ENCODE measurements around the gene COBLL1.

COBLL1 gene

DNA sequence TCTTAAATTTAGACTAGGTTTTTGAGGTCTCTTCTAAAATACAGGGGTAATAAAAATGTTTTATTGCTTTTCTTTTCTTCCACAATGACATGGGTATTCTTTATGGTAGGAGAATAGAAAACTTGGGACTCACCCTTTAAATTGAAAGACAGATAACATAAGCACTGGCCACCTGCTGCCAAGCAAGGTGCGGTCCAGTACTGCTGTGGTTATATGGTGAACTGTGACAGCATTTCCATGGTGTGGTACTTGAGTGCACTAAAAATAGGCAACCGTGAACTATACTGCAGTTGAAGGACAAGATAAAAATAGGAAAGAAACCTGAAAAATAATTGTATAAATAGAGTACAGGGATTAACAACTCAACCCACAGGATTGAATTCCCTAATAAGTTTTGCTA lies 165.9 kb downstream of the COBLL1 start:
- DNase-seq (ENCODE audit: low read depth, low spot score): no peak
- H3K9ac ChIP-seq (ENCODE audit: insufficient read length): no peak overlapping the region
- TF ChIP-seq FOXP2 (optimal IDR thresholded peaks at IDR 0.05; ENCODE audit: control extremely low read depth, extremely low read length, insufficient read depth): no peak
- no peak for TF ChIP-seq POLR2AphosphoS5 (IDR thresholded peaks at IDR 0.05; ENCODE audit: borderline replicate concordance, low read depth, low read length)
- no peak for TF ChIP-seq EZH2 (IDR thresholded peaks at IDR 0.05)
- no peaks in the 10 kb centered on the region for H3K9me3 ChIP-seq (ENCODE audit: low read depth, low read length)
- no peaks in the 10 kb centered on the region for H3K36me3 ChIP-seq (ENCODE audit: insufficient read depth, low read length)
- H3K4me3 ChIP-seq: no peak overlapping the region
- H3K27ac ChIP-seq: no peak overlapping the region

DNA sequence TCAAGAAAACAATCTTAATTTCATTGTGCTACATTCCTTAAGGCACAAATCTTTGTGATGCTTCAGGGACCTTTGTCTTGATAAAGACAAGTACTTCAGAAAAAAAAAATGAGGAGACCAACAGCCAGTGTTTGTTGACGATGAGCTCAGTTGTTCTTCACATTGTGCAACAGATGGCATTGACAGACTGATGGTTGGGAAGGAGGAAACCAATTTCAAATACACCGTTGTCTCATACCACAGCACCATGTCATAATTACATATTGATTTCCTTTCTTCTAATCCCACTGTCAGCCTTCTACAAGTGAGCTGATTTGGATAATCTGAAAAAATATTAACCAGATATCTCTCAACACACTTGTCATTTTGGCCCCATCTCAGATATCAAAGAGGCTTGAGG lies 166.6 kb downstream of the COBLL1 start:
- no peak for DNase-seq (ENCODE audit: low read depth, low spot score)
- no peak overlapping the region for H3K27ac ChIP-seq
- TF ChIP-seq EZH2 (IDR thresholded peaks at IDR 0.05) (no peak), POLR2AphosphoS5 (IDR thresholded peaks at IDR 0.05; ENCODE audit: borderline replicate concordance, low read depth, low read length) (no peak), FOXP2 (optimal IDR thresholded peaks at IDR 0.05; ENCODE audit: control extremely low read depth, extremely low read length, insufficient read depth) (no peak)
- no peaks in the 10 kb centered on the region for H3K9me3 ChIP-seq (ENCODE audit: low read depth, low read length)
- H3K4me3 ChIP-seq: no peak overlapping the region
- H3K9ac ChIP-seq (ENCODE audit: insufficient read length): no peak overlapping the region
- no peaks in the 10 kb centered on the region for H3K36me3 ChIP-seq (ENCODE audit: insufficient read depth, low read length)

DNA sequence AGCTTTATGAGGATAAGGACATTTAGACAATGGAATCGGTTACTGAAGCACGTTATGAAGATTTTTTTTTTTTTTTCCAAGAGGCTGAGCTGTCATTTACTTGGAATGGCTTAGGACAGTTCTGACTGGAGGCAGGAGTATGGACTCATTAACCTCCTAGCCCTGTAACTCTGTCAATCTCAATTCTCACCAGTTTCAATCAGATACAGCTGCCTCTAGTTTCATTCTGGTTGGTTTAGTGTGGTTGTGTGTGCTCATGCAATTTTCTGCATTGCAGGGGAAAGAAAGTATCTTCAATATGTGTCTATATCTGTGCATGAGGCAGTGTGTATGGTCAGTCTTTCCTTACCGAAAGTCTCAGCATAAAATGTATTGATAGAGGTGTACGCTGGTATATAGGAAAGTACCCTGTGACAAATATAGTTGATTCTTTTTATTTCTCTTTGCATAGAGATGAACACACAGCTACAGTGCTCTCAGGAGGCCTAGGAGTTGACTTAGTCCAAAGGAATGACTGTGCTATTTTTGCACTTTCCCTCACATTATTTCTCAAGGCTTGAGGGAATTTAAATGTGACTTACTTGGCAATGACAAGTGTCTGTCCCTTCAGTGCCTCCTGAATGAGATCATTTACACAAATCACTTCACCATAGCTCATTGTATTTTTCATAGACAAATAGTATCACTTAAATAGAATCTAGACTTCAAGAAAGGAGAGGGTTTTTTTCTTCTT lies 169.8 kb downstream of the COBLL1 start:
- Histone ChIP-seq H3K9ac (ENCODE audit: insufficient read length) (no peak overlapping the region), H3K9me3 (ENCODE audit: low read depth, low read length) (no peaks in the 10 kb centered on the region), H3K36me3 (ENCODE audit: insufficient read depth, low read length) (no peaks in the 10 kb centered on the region), H3K4me3 (no peak overlapping the region), H3K27ac (no peak overlapping the region)
- DNase-seq (ENCODE audit: low read depth, low spot score): no peak
- no peak for TF ChIP-seq POLR2AphosphoS5 (IDR thresholded peaks at IDR 0.05; ENCODE audit: borderline replicate concordance, low read depth, low read length)
- no peak for TF ChIP-seq EZH2 (IDR thresholded peaks at IDR 0.05)
- TF ChIP-seq FOXP2 (optimal IDR thresholded peaks at IDR 0.05; ENCODE audit: control extremely low read depth, extremely low read length, insufficient read depth): no peak

DNA sequence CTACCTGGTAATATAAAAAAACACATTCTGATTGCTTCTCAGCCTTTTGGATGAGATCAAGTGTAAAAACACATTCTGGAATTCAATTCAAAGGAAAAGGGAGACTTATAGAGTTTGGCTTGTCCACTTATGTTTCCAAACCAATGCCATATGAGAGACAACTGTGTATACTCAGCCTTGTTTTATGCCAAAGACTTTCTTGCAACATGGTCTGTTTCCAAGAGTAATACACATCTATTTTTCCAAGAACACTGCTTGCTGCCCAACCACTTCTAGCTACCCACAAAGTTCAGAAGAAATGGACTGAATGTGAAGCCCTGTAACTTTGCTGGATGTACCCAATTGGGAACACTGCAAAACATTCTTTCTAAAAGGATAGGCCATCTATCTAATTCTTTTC lies 172.3 kb downstream of the COBLL1 start:
- DNase-seq (ENCODE audit: low read depth, low spot score): no peak

DNA sequence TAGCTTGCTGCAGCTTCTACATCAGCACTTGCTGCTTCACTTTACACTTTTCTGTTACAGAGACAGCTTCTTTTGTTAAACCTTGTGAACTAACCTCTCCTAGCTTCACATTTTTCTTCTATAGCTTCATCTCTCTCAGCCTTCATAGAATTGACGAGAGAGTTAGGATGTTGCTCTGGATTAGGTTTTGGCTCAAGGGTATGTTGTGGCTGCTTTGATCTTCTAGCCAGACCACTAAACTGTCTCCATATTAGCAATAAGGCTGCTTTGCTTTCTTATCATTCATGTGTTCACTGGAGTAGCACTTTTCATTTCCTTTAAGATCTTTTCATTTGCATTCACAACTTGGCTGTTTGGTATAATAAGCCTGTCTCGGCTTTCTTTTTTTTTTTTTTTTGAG lies 174.1 kb downstream of the COBLL1 start:
- TF ChIP-seq EZH2 (IDR thresholded peaks at IDR 0.05): no peak
- no peak for TF ChIP-seq FOXP2 (optimal IDR thresholded peaks at IDR 0.05; ENCODE audit: control extremely low read depth, extremely low read length, insufficient read depth)
- TF ChIP-seq POLR2AphosphoS5 (IDR thresholded peaks at IDR 0.05; ENCODE audit: borderline replicate concordance, low read depth, low read length): no peak

More for the DNA sequence above, 172.3 kb downstream of the COBLL1 start:
- Histone ChIP-seq H3K9me3 (ENCODE audit: low read depth, low read length) (no peaks in the 10 kb centered on the region), H3K27ac (no peak overlapping the region), H3K36me3 (ENCODE audit: insufficient read depth, low read length) (no peaks in the 10 kb centered on the region), H3K9ac (ENCODE audit: insufficient read length) (no peak overlapping the region), H3K4me3 (no peak overlapping the region)
- TF ChIP-seq EZH2 (IDR thresholded peaks at IDR 0.05) (no peak), POLR2AphosphoS5 (IDR thresholded peaks at IDR 0.05; ENCODE audit: borderline replicate concordance, low read depth, low read length) (no peak), FOXP2 (optimal IDR thresholded peaks at IDR 0.05; ENCODE audit: control extremely low read depth, extremely low read length, insufficient read depth) (no peak)

DNA sequence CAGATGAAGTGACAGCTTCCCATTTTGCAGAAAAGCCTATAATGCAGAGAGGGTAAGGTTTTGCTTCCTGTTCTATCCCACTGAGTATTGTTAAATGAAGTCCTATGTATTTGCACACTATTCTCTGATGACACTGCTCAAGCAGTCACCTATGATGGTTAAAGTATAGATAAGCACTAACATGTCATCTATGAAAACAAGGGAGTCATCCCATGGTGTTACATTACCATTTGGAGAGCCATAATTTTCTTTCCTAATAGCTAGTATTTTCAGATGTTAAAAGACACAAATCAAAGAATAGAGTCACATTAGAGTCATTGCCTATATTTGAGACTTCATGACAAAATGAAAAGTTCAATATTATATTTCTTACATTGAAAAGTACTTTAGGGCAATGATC lies 177.6 kb downstream of the COBLL1 start:
- Histone ChIP-seq H3K9me3 (ENCODE audit: low read depth, low read length) (no peaks in the 10 kb centered on the region), H3K27ac (no peak overlapping the region), H3K36me3 (ENCODE audit: insufficient read depth, low read length) (no peaks in the 10 kb centered on the region), H3K9ac (ENCODE audit: insufficient read length) (no peak overlapping the region), H3K4me3 (no peak overlapping the region)
- DNase-seq (ENCODE audit: low read depth, low spot score): no peak
- TF ChIP-seq FOXP2 (optimal IDR thresholded peaks at IDR 0.05; ENCODE audit: control extremely low read depth, extremely low read length, insufficient read depth) (no peak), POLR2AphosphoS5 (IDR thresholded peaks at IDR 0.05; ENCODE audit: borderline replicate concordance, low read depth, low read length) (no peak), EZH2 (IDR thresholded peaks at IDR 0.05) (no peak)

More for the DNA sequence above, 174.1 kb downstream of the COBLL1 start:
- H3K27ac ChIP-seq: no peak overlapping the region
- H3K36me3 ChIP-seq (ENCODE audit: insufficient read depth, low read length): no peaks in the 10 kb centered on the region
- H3K4me3 ChIP-seq: no peak overlapping the region
- no peak overlapping the region for H3K9ac ChIP-seq (ENCODE audit: insufficient read length)
- H3K9me3 ChIP-seq (ENCODE audit: low read depth, low read length): no peaks in the 10 kb centered on the region
- no peak for DNase-seq (ENCODE audit: low read depth, low spot score)

DNA sequence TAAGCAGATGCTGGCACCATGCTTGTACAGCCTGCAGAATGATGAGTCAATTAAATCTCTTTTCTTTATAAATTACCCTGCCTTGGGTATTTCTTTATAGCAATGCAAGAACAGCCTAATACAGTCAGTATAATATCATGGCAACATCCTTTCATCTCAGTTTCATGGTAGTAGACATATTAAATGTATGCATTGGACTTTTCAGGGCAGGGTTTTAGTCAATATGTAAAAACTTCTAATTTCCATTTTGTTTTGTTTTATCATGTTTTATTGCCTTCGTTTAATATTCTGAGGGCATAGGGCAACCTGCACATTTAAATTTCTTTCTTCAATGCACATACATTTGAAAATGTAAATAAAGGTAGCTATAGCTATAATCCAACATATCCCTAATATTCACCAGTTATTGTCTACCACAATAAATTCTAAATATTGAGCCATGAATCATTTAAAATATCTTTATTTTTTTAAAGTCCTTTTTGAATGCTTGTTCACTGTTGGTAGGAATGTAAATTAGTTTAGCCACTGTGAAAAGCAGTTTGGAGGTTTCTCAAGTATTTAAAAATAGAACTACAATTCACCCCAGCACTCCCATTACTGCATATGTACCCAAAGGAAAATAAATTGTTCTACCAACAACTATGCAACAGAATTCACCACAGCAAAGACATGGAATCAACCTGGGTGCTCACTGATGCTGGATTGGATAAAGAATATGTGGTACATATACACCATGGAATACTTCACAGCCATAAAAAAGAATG lies 178.6 kb downstream of the COBLL1 start:
- Histone ChIP-seq H3K4me3 (no peak overlapping the region), H3K27ac (no peak overlapping the region), H3K9me3 (ENCODE audit: low read depth, low read length) (no peaks in the 10 kb centered on the region), H3K9ac (ENCODE audit: insufficient read length) (no peak overlapping the region), H3K36me3 (ENCODE audit: insufficient read depth, low read length) (no peaks in the 10 kb centered on the region)
- no peak for DNase-seq (ENCODE audit: low read depth, low spot score)
- TF ChIP-seq FOXP2 (optimal IDR thresholded peaks at IDR 0.05; ENCODE audit: control extremely low read depth, extremely low read length, insufficient read depth) (no peak), POLR2AphosphoS5 (IDR thresholded peaks at IDR 0.05; ENCODE audit: borderline replicate concordance, low read depth, low read length) (no peak), EZH2 (IDR thresholded peaks at IDR 0.05) (no peak)

DNA sequence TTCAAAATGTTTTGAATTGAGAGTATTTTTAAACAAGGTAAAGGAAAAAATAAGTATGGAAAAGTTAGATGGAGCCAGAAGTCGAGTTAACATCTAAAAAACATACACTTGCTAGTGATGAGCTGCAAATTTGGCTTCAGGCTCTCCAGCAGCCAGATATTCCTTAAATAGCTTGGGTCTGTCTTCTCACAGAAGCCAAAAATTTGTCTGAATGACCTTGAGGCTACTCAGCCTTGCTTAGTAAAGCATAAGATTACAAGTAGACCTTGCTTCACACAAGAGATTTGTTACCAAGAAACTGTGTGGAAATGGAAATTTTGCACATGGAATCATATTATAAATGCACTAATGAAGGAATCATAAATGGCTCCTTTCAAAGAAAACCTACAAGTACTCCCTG lies 179.6 kb downstream of the COBLL1 start:
- H3K4me3 ChIP-seq: no peak overlapping the region
- no peak for DNase-seq (ENCODE audit: low read depth, low spot score)
- no peaks in the 10 kb centered on the region for H3K36me3 ChIP-seq (ENCODE audit: insufficient read depth, low read length)
- H3K9me3 ChIP-seq (ENCODE audit: low read depth, low read length): no peaks in the 10 kb centered on the region
- H3K9ac ChIP-seq (ENCODE audit: insufficient read length): no peak overlapping the region
- TF ChIP-seq EZH2 (IDR thresholded peaks at IDR 0.05) (no peak), FOXP2 (optimal IDR thresholded peaks at IDR 0.05; ENCODE audit: control extremely low read depth, extremely low read length, insufficient read depth) (no peak), POLR2AphosphoS5 (IDR thresholded peaks at IDR 0.05; ENCODE audit: borderline replicate concordance, low read depth, low read length) (no peak)
- peak overlapping the region; percentile 78 for H3K27ac ChIP-seq
